Astrocyte of the spinal cord (primary cell): ENCODE measurements around the gene NOTUM.

Experiments
- DNase-seq: peaks from one replicate; pipeline ENCODE4 v3.0.0; 2011; ENCODE audit warnings: low read depth, low spot score
- H3K4me3 ChIP-seq: 2 replicates; pipeline ENCODE4 v1.5.1; 2011; ENCODE audit warnings: low read depth, mild to moderate bottlenecking, low read length, moderate library complexity
- in situ Hi-C: cut with HindIII; loops from 2 replicates; pipeline ENCODE4 v1.10.0; 2017; ENCODE audit warnings: low sequenced_read_pairs
- TF ChIP-seq, protein P1 (sequence below): IDR thresholded peaks from 2 replicates; pipeline ENCODE4 v1.5.1; 2012; ENCODE audit warnings: low read depth, mild to moderate bottlenecking, low read length, inconsistent platforms

The NOTUM gene

DNA sequence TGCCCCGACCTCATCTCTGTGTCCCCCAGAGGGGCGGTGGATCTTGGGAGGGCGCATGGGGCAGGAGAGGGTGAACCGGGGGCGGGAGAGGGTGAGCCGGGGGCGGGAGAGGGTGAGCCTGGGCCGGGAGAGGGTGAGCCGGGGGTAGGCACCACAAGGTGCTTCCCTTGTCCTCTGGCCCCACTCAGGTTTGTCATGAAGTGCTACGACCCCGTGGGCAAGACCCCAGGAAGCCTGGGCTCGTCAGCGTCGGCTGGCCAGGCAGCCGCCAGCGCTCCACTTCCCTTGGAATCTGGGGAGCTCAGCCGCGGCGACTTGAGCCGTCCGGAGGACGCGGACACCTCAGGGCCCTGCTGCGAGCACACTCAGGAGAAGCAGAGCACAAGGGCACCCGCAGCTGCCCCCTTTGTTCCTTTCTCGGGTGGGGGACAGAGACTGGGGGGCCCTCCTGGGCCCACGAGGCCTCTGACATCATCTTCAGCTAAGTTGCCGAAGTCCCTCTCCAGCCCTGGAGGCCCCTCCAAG, 35.3 kb upstream of the NOTUM start:
- no peak overlapping the region for H3K4me3 ChIP-seq
- DNase-seq: no peak
- TF ChIP-seq, protein P1, sequence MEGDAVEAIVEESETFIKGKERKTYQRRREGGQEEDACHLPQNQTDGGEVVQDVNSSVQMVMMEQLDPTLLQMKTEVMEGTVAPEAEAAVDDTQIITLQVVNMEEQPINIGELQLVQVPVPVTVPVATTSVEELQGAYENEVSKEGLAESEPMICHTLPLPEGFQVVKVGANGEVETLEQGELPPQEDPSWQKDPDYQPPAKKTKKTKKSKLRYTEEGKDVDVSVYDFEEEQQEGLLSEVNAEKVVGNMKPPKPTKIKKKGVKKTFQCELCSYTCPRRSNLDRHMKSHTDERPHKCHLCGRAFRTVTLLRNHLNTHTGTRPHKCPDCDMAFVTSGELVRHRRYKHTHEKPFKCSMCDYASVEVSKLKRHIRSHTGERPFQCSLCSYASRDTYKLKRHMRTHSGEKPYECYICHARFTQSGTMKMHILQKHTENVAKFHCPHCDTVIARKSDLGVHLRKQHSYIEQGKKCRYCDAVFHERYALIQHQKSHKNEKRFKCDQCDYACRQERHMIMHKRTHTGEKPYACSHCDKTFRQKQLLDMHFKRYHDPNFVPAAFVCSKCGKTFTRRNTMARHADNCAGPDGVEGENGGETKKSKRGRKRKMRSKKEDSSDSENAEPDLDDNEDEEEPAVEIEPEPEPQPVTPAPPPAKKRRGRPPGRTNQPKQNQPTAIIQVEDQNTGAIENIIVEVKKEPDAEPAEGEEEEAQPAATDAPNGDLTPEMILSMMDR: no peak
- in situ Hi-C loops: no loop called here

DNA sequence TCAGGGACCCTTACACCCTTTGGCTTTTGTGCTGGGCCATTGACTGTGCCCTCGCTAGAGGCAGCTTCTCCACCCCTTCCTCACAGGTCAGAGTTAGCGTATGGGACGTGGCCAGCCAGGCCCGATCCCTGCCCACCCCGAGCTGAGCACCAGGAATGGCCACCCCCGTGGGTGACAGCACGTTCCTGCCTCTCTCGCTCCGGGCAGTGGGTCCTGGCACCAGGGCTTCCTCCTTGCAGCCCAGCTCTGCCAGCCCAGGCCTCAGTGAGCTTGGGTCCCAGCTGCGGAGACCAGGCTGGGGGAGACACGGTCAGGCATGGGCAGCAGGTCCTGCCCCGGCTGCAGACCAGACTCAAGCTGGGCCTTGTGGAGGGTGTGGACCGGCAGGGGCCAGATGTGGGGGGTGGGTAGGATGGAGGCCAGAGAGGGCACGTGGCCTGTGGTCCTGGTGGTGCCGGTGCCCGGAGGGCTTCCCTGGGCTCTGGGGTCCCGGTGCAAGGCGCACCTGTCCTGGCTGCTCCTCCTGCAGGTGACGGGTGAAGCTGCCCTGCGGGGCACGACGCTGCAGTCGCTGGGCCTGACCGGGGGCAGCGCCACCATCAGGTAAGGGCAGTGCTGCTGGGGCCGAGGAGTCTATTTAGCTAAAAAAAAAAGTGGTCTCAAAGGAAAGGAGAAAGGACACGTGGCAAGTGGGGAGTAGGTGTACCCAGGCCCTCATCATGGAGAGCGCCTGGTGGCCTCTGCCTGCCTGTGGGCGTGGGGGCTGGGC, 34.7 kb upstream of the NOTUM start:
- no peak for DNase-seq
- TF ChIP-seq, protein P1: no peak

DNA sequence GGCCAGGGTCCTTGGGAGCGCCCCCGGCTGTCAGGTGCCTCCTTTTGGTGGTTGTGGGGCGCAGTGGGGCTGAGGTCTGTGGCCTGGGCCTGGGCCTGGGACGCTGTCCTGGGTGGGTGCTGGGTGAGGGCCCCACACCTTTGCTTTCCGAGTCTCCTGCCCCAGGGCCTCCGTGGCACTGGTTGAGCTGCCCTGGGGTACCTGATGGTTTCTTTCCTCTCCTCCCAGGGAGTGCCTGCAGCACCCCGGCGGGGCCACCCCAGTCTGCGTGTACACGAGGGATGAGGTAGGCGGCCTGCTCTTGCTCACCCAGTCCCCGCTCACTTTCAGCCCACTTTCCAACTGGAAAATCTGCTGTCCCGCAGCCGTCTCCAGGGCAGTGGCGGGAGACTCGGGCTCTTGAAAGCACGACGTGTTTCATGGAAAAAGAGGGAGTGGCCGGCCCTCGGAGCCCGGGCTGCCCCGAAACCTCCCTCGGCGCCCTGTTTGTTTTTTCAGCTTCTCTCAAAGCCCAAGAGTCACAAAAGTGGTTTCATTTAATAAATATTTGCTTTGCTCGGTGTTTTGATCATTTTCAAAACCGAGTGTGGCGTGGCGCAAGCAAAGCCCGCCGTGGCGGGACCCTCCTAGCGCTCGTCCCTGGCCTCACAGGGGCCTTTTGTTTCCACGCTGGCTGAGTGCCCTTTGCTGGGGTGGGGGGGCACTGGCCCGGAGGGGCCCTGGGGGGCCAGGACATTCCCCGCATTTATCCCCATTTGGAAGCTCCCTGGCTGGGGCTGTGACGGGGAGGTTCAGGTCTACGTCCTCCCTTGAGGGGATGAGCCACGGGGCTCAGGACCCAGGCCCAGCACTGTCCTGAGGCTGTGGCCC, 33.8 kb upstream of the NOTUM start:
- TF ChIP-seq, protein P1: no peak
- DNase-seq: peak; percentile 20
- H3K4me3 ChIP-seq: no peak overlapping the region
- in situ Hi-C loops: no loop called here

More for the DNA sequence above, 34.7 kb upstream of the NOTUM start:
- in situ Hi-C loops: no loop called here
- no peak overlapping the region for H3K4me3 ChIP-seq

DNA sequence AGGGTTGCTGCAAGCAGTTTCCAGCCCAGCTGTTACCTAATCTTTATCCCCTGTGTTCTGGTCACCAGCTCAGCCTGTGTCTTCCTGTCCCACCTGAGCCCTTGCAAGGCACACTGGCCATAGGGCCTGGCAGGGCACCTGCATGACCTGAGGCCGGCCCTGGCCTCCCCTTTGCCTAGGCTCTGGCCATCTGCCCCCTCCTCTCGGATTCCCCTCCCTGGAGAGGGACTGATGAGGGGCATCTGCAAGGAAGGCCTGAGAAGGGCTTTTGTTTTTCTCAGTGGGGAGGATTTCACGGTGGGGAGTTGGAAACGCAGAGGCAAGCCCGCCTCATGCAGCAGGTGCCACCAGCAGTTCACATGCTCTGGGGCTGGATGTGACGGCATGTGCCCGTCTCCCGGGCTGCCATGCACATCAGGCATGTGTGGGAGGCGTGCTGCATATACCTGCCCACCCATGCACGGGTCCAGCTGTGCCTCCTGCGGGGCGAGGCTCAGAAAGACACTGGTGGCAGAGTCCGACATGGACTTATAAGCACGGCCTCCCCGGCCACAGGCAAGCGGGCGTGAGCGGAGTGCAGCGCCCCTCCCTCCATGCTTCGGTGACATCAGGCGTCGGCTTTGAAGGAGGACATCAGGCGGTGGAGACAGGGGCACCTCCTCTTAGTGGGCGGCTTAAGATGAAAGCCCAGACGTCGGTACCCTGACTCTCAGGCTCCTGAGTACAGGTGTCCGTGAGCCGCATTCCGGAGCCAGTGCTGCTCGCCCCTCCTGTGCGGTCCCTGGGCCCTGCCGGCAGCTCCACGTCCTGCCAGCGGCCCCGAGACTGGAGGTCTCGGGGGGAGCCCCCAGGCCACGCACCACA, 33.0 kb upstream of the NOTUM start:
- H3K4me3 ChIP-seq: no peak overlapping the region
- in situ Hi-C loops: no loop called here
- TF ChIP-seq, protein P1: no peak
- no peak for DNase-seq

DNA sequence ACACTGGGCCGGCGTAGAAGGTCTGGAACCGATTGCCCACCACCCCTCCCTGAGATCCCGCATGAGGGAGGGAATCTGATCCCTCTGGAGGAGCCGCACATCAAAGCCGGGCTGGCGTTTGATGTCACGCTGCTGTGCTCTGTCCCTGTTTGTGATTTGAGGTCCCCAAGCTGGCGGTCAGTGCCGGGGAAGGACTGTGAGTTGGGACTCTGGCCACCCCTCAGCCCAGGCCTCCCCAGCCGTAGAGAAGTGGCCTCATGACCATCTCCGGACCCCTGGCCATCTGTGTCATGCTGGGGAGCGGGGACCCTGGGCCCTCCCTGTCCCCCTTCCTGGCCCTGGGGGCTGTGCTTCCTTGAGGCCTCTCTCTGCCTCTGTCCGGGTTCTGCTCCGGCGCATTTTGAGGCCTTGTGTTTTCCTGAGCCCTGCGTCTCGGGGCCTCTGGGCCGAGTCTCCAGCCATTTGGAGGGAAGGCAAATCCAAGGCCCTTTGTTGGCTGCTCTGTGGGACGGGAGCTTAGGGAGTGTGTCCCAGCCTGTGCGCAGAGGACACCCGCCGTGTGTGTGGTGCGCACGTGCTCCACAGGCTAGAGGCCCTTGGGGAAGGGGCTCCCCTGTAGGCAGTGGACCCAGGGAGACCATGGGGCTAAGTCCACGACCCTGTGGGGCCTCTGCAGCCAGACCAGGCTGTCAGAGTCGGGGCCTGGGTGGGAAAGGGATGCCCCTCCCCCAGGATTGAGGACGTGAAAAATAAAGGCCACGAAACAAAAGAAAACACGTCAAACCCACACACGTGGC, 31.5 kb upstream of the NOTUM start:
- in situ Hi-C loops: no loop called here
- TF ChIP-seq, protein P1: no peak
- DNase-seq: no peak
- H3K4me3 ChIP-seq: no peak overlapping the region
